GM13976 (cell line): ENCODE results near the gene TAT.
"Not testable (repeated sequence)": the region's sequence is repeated elsewhere in the genome, so short reads cannot be mapped to it uniquely, and the experiment has no call there.

Experiments used
- DNase-seq: peaks from one replicate; pipeline ENCODE4 v3.0.0; 2012; ENCODE audit warnings: low spot score
- in situ Hi-C: fragments of 300-500 bp; cut with MboI; formaldehyde crosslinking; loops from one replicate; pipeline ENCODE4 v1.12.0; 2022; ENCODE audit warnings: low sequenced_read_pairs, mixed read lengths, inconsistent platforms; ENCODE audit not compliant: unreplicated experiment
- TF ChIP-seq, protein P1 (sequence below): IDR thresholded peaks from 2 replicates; pipeline ENCODE4 v1.5.1; 2012; ENCODE audit warnings: borderline replicate concordance, mild to moderate bottlenecking; ENCODE audit not compliant: insufficient read depth; ENCODE audit errors: extremely low read depth, missing control alignments, control extremely low read depth

The TAT gene

DNA sequence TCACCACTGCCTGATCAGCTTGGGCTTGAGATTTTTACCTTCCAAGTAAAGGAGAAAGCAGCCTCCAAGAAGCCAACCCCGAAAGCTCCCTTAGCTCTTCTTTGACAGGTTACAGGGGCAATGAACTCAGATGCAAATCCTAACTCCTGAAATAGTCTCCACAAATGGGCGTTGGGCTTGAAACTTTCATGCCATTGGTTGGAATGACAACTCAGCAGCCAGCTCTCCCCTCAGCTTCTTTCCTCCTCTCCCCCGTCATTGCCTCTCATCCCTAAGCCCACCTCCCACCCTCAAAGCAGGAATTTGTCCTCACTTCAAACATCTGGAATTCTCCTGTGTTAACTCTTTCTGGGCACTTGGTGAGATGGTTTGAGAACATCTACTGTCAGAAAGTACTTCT is at the start of gene TAT:
Gene TAT, minus strand, starts transcription at position 122 of the 400 bp plus-strand sequence. CDS start 677 bp downstream, outside the sequence.
- DNase-seq, result no peak
- in situ Hi-C loops, result no loop called here
- TF ChIP-seq, protein P1, sequence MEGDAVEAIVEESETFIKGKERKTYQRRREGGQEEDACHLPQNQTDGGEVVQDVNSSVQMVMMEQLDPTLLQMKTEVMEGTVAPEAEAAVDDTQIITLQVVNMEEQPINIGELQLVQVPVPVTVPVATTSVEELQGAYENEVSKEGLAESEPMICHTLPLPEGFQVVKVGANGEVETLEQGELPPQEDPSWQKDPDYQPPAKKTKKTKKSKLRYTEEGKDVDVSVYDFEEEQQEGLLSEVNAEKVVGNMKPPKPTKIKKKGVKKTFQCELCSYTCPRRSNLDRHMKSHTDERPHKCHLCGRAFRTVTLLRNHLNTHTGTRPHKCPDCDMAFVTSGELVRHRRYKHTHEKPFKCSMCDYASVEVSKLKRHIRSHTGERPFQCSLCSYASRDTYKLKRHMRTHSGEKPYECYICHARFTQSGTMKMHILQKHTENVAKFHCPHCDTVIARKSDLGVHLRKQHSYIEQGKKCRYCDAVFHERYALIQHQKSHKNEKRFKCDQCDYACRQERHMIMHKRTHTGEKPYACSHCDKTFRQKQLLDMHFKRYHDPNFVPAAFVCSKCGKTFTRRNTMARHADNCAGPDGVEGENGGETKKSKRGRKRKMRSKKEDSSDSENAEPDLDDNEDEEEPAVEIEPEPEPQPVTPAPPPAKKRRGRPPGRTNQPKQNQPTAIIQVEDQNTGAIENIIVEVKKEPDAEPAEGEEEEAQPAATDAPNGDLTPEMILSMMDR, result no peak

DNA sequence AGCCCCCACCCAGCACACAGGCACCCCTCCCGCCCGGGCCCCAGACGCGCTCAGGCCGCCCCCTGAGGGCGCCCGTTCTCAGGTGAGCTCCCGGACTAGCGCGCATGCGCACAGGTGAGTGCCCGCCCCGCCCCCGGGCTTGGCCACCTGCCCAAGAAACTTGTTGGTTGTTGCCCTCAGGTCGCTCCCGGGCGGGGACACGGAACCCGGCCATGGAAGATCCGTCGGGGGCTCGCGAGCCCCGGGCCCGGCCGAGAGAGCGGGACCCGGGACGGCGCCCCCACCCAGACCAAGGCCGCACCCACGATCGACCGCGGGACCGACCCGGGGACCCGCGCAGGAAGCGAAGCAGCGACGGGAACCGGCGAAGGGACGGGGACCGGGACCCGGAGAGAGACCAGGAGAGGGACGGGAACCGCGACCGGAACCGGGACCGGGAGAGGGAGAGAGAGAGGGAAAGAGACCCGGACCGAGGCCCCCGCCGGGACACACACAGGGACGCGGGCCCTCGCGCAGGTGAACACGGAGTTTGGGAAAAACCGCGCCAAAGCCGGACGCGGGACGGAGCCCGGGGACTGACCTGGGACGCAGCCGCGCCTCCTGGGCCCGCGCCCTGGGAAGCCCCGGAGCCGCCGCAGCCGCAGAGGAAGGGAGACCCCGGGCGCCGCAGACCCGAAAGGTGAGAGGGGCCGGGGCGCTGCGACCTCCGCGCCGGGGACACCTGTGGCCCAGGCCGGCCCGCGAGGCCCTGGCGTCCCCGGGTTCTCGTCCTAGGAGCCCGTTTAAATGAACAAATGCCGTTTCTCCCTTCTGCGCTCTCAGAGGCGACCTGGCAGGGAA is 49.3 kb upstream of the TAT start, which contains the start of gene MARVELD3:
Gene MARVELD3, plus strand, starts transcription at position 167 of the 840 bp plus-strand sequence. Its CDS starts 46 bp downstream, at position 213.
- TF ChIP-seq, protein P1, result no peak
- DNase-seq, result peak; percentile 68
- in situ Hi-C loops, result no loop called here

DNA sequence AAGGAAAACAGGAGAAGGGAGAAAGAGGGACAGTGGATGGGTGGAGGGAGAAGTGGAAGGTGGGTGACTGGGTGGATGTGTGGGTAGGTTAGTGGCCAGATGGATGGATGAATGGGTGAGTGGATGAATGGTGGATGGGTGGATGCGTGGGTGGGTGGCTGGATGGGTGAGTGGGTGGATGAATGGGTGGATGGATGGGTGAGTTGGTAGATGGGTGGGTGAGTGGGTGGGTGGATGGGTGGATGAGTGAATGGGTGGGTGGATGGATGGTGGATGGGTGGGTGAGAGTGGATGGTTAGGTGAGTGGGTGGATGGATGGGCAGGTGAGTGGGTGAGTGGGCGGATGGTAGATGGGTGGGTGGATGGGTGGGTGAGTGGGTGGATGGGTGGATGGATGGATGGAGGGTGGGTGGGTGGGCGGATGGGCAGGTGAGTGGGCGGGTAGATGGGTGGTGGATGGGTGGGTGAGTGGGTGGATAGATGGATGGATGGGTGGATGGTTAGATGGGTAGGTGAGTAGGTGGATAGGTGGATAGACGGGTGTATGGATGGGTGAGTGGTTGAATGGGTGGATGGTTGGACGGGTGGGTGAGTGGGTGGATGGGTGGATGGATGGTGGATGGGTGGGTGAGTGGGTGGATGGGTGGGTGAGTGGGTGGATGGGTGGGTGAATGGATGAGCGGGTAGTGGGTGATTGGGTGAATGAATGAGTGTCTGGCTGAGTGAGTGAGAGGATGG is 48.4 kb upstream of the TAT start:
- no peak for DNase-seq
- in situ Hi-C loops, result no loop called here
- TF ChIP-seq, protein P1, result no peak

DNA sequence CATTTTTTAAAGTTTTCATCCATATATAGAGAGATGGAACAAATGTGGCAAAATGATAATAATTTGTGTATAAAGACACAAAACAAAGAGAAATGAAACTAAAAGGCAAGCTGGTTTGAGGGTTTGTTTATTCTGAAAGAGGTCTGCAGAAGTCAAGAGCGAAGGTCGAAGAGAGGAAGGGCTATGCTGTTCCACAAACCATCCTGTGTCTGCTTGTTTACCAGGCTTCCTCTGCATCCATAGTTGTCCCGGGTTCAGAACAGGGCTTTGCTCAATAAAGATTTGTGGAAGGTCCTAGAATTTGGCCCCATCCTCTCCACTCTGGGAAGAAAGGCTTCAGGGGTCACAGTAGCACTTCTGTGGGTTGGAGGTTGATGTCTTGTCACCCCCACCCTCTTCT is 46.7 kb upstream of the TAT start:
- in situ Hi-C loops, result no loop called here
- no peak for DNase-seq
- TF ChIP-seq, protein P1, result no peak

DNA sequence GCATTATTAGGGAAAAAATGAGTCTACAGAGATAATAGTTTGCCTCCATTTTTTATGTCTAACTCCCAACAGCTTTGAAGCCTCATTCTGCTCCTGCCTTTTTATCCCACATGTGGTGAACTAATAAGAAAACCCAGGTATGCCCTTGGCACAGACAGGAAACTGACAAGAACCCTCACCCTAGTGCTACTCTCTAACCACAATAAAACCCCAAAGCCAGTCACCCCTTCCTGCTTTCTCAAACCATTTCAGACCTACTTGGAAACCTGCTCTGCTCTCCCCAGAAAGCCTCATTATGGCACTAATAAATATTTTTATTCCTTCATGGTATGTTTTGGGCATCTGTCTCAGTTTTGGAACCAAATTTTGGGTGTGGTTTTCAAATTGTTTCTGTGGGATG is 45.2 kb upstream of the TAT start:
- TF ChIP-seq, protein P1, result no peak
- in situ Hi-C loops, result no loop called here
- DNase-seq, result no peak

DNA sequence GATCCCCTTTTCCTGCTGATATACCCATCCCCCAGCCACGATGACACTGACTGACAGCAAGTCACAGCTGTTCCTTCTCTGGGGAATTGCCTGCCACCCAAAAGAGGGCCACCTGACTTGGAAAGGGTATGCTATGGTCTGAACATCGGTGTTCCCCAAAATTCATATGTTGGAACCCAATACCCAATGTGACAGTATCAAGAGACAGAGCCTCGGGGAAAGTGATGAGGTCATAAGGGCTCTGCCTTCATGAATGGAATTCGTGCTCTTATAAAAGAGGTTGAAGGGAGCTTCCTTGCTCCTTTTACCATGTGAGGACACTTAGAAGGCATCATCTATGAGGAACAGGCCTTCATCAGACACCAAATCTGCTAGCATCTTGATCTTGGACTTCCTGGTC is 41.5 kb upstream of the TAT start:
- in situ Hi-C loops, result loop anchor here (10.0 kb wide), 1 partner anchor 194 kb away; no protein-coding TSS in a partner anchor
- TF ChIP-seq, protein P1, result no peak

DNA sequence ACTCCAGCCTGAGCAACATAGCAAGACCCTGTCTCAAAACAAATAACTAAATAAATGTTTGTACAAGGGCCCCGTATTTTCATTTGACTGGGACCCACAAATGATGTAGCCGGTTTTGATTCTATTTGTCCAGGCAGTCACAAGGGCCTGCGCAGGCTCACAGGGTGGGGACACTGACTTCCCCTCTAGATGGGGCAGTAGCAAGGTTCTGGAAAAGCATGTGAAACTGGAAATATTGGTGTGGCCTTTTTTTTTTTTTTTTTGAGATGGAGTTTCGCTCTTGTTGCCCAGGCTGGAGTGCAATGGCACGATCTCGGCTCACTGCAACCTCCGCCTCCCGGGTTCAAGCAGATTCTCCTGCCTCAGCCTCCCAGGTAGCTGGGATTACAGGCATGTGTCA is 38.1 kb upstream of the TAT start:
- in situ Hi-C loops, result loop anchor here (10.0 kb wide), 1 partner anchor 190 kb away; no protein-coding TSS in a partner anchor

More for the DNA sequence above, 41.5 kb upstream of the TAT start:
- no peak for DNase-seq

More for the DNA sequence above, 38.1 kb upstream of the TAT start:
- not testable (repeated sequence) for DNase-seq
